ENCODE measurements around the gene EPX.

Gene EPX

GRCh38 chr17:58229384-58229783 is 36.9 kb downstream of the EPX start:
- FAIRE-seq, result no peak

- FAIRE-seq, result no peak
Measured at GRCh38 chr17:58229881-58230280, 37.4 kb downstream of the EPX start.

GRCh38 chr17:58231641-58232040 is 39.1 kb downstream of the EPX start:
- FAIRE-seq, result no peak

GRCh38 chr17:58232707-58233156 is 40.2 kb downstream of the EPX start:
- no peak for FAIRE-seq

GRCh38 chr17:58233543-58233942 is 41.0 kb downstream of the EPX start:
- FAIRE-seq, result no peak

- FAIRE-seq, result no peak
Measured at GRCh38 chr17:58234512-58234911, 42.0 kb downstream of the EPX start.

- no peak for FAIRE-seq
Measured at GRCh38 chr17:58235821-58236220, 43.3 kb downstream of the EPX start.

- FAIRE-seq, result no peak
Measured at GRCh38 chr17:58236394-58236793, 43.9 kb downstream of the EPX start.

- no peak for FAIRE-seq
Measured at GRCh38 chr17:58238147-58238634, 45.7 kb downstream of the EPX start, which contains the start of gene LPO. LPO (plus strand) TSS chr17:58238584; CDS start chr17:58242980, 4,396 bp downstream.

- no peak for FAIRE-seq
Measured at GRCh38 chr17:58239987-58240386, 47.5 kb downstream of the EPX start.

- FAIRE-seq, result no peak
Measured at GRCh38 chr17:58242171-58242784, 49.8 kb downstream of the EPX start.

GRCh38 chr17:58244963-58245362 is 52.4 kb downstream of the EPX start:
- no peak for FAIRE-seq

GRCh38 chr17:58245428-58246103 is 53.0 kb downstream of the EPX start:
- FAIRE-seq, result no peak

GRCh38 chr17:58246104-58246740 is 53.7 kb downstream of the EPX start:
- no peak for FAIRE-seq

GRCh38 chr17:58246781-58247180 is 54.3 kb downstream of the EPX start:
- no peak for FAIRE-seq

GRCh38 chr17:58247511-58248363 is 55.2 kb downstream of the EPX start:
- FAIRE-seq, result no peak

GRCh38 chr17:58248955-58249269 is 56.4 kb downstream of the EPX start:
- no peak for FAIRE-seq

GRCh38 chr17:58249270-58250133 is 57.0 kb downstream of the EPX start:
- FAIRE-seq, result no peak

GRCh38 chr17:58250344-58251011 is 58.0 kb downstream of the EPX start:
- no peak for FAIRE-seq

GRCh38 chr17:58252141-58252540 is 59.6 kb downstream of the EPX start:
- FAIRE-seq, result no peak

GRCh38 chr17:58253082-58253481 is 60.6 kb downstream of the EPX start:
- FAIRE-seq, result no peak
